GM19452 (cell line): ENCODE measurements around the gene SUDS3.
"Not testable (repeated sequence)": the region's sequence is repeated elsewhere in the genome, so short reads cannot be mapped to it uniquely, and the experiment has no call there.

ENCODE experiments used
- ATAC-seq: cut with Tn5 transposase; IDR thresholded peaks from one replicate; pipeline ENCODE4 v1.9.1; 2021; ENCODE audit not compliant: unreplicated experiment

Gene SUDS3

GRCh38 chr12:118391836-118392235 is 15.5 kb downstream of the SUDS3 start:
- no peak for ATAC-seq

GRCh38 chr12:118397708-118398440 is 21.5 kb downstream of the SUDS3 start:
- ATAC-seq: no peak

GRCh38 chr12:118398524-118398923 is 22.2 kb downstream of the SUDS3 start:
- ATAC-seq: no peak

- ATAC-seq: no peak
Measured at GRCh38 chr12:118398940-118399339, 22.6 kb downstream of the SUDS3 start.

- no peak for ATAC-seq
Measured at GRCh38 chr12:118402251-118402650, 25.9 kb downstream of the SUDS3 start.

GRCh38 chr12:118404876-118405521 is 28.6 kb downstream of the SUDS3 start:
- no peak for ATAC-seq

GRCh38 chr12:118408241-118408640 is 31.9 kb downstream of the SUDS3 start:
- not testable (repeated sequence) for ATAC-seq

GRCh38 chr12:118409834-118410233 is 33.5 kb downstream of the SUDS3 start:
- ATAC-seq: no peak

- no peak for ATAC-seq
Measured at GRCh38 chr12:118417942-118418341, 41.6 kb downstream of the SUDS3 start.

- ATAC-seq: no peak
Measured at GRCh38 chr12:118418385-118419057, 42.2 kb downstream of the SUDS3 start.

- no peak for ATAC-seq
Measured at GRCh38 chr12:118420673-118421072, 44.3 kb downstream of the SUDS3 start.

GRCh38 chr12:118424884-118425283 is 48.5 kb downstream of the SUDS3 start:
- ATAC-seq: no peak

- no peak for ATAC-seq
Measured at GRCh38 chr12:118425364-118425763, 49.0 kb downstream of the SUDS3 start.

- ATAC-seq: no peak
Measured at GRCh38 chr12:118427819-118428218, 51.5 kb downstream of the SUDS3 start.

GRCh38 chr12:118428643-118429042 is 52.3 kb downstream of the SUDS3 start:
- ATAC-seq: no peak

GRCh38 chr12:118429688-118430383 is 53.5 kb downstream of the SUDS3 start:
- no peak for ATAC-seq

- no peak for ATAC-seq
Measured at GRCh38 chr12:118430516-118430915, 54.2 kb downstream of the SUDS3 start.

- ATAC-seq: no peak
Measured at GRCh38 chr12:118432812-118433545, 56.6 kb downstream of the SUDS3 start.

- ATAC-seq: no peak
Measured at GRCh38 chr12:118436002-118436730, 59.8 kb downstream of the SUDS3 start.

- no peak for ATAC-seq
Measured at GRCh38 chr12:118436986-118437385, 60.6 kb downstream of the SUDS3 start.
